ENCODE data around the gene SLC6A4.
"Not testable (repeated sequence)": the region's sequence is repeated elsewhere in the genome, so short reads cannot be mapped to it uniquely, and the experiment has no call there.

Gene SLC6A4

GRCh38 chr17:30210366-30210765, 25.1 kb downstream of the SLC6A4 start:
- no peak for TF ChIP-seq CTCF (IDR thresholded peaks at IDR 0.05; ENCODE audit: low read depth, low read length)
- no peak overlapping the region for H3K4me3 ChIP-seq (ENCODE audit: low read depth, low read length)
- in situ Hi-C loops (cut with HindIII; ENCODE audit: low sequenced_read_pairs): no loop called here
- DNase-seq (ENCODE audit: low read depth, low spot score): no peak

GRCh38 chr17:30209930-30210329, 25.6 kb downstream of the SLC6A4 start:
- DNase-seq (ENCODE audit: low read depth, low spot score): no peak
- no peak overlapping the region for H3K4me3 ChIP-seq (ENCODE audit: low read depth, low read length)
- TF ChIP-seq CTCF (IDR thresholded peaks at IDR 0.05; ENCODE audit: low read depth, low read length): no peak
- in situ Hi-C loops (cut with HindIII; ENCODE audit: low sequenced_read_pairs): no loop called here

- H3K4me3 ChIP-seq (ENCODE audit: low read depth, low read length): no peak overlapping the region
- TF ChIP-seq CTCF (IDR thresholded peaks at IDR 0.05; ENCODE audit: low read depth, low read length): no peak
- in situ Hi-C loops (cut with HindIII; ENCODE audit: low sequenced_read_pairs): no loop called here
- no peak for DNase-seq (ENCODE audit: low read depth, low spot score)
Measured at GRCh38 chr17:30208214-30208613, 27.3 kb downstream of the SLC6A4 start.

- no peak for DNase-seq (ENCODE audit: low read depth, low spot score)
- no peak overlapping the region for H3K4me3 ChIP-seq (ENCODE audit: low read depth, low read length)
- in situ Hi-C loops (cut with HindIII; ENCODE audit: low sequenced_read_pairs): no loop called here
- TF ChIP-seq CTCF (IDR thresholded peaks at IDR 0.05; ENCODE audit: low read depth, low read length): no peak
Measured at GRCh38 chr17:30207655-30208054, 27.8 kb downstream of the SLC6A4 start.

GRCh38 chr17:30203471-30203981, 32.0 kb downstream of the SLC6A4 start:
- in situ Hi-C loops (cut with HindIII; ENCODE audit: low sequenced_read_pairs): no loop called here
- TF ChIP-seq CTCF (IDR thresholded peaks at IDR 0.05; ENCODE audit: low read depth, low read length): no peak
- no peak for DNase-seq (ENCODE audit: low read depth, low spot score)
- no peak overlapping the region for H3K4me3 ChIP-seq (ENCODE audit: low read depth, low read length)

GRCh38 chr17:30200656-30201055, 34.8 kb downstream of the SLC6A4 start:
- in situ Hi-C loops (cut with HindIII; ENCODE audit: low sequenced_read_pairs); H3K4me3 ChIP-seq (ENCODE audit: low read depth, low read length); DNase-seq (ENCODE audit: low read depth, low spot score): not testable (repeated sequence)

GRCh38 chr17:30200106-30200505, 35.4 kb downstream of the SLC6A4 start:
- no peak for DNase-seq (ENCODE audit: low read depth, low spot score)
- in situ Hi-C loops (cut with HindIII; ENCODE audit: low sequenced_read_pairs): no loop called here
- no peak overlapping the region for H3K4me3 ChIP-seq (ENCODE audit: low read depth, low read length)
- TF ChIP-seq CTCF (IDR thresholded peaks at IDR 0.05; ENCODE audit: low read depth, low read length): no peak
